PC-3 (cell line): ENCODE measurements around the gene CCNY. TPM values are rescaled to one million over a fixed set of nuclear protein-coding genes. Genes with fewer than 3 reads are reported as not detected.

ENCODE experiments used
- ATAC-seq: fragments of 200-7000 bp; cut with Tn5 transposase; 2 replicates; pipeline ENCODE4 v1.9.1; 2020; ENCODE audit warnings: mild to moderate bottlenecking, moderate library complexity
- BruUV-seq: library from RNA; stranded (reverse); fragments of 400-500 nt; replicated peaks from 2 replicates; lab custom pipeline; 2021; lab: Mats Ljungman, UMichigan
- CTCF ChIA-PET: fragments of 300-600 bp; sonication (Branson Sonifier 250); formaldehyde crosslinking; loops from one replicate; lab custom pipeline; 2022; ENCODE audit warnings: antibody characterized with exemption; lab: Charles Lee
- POLR2A ChIA-PET: fragments of 300-600 bp; sonication (Branson Sonifier 250); formaldehyde crosslinking; loops from one replicate; lab custom pipeline; 2022; ENCODE audit warnings: antibody characterized with exemption; ENCODE audit not compliant: unreplicated experiment; lab: Charles Lee
- DNase-seq: peaks from one replicate; pipeline ENCODE4 v3.0.0-alpha.2; 2015
- H2AFZ ChIP-seq: fragments of 300-600 bp; sonication (generic); 2 replicates; pipeline ENCODE4 v1.6.0; 2016; ENCODE audit warnings: antibody characterized with exemption, low read length
- H3F3A ChIP-seq: fragments of 300-600 bp; sonication (generic); one replicate; pipeline ENCODE4 v1.6.0; 2017; ENCODE audit warnings: antibody characterized with exemption, low read length, control low read depth, mild to moderate bottlenecking; ENCODE audit not compliant: unreplicated experiment
- H3K27ac ChIP-seq: fragments of 300-600 bp; sonication (generic); 2 replicates; pipeline ENCODE4 v1.5.1; 2016; ENCODE audit warnings: mild to moderate bottlenecking, low read length
- H3K27me3 ChIP-seq: fragments of 300-600 bp; sonication (generic); 2 replicates; pipeline ENCODE4 v1.6.1; 2016; ENCODE audit warnings: low read length, mixed read lengths
- H3K36me3 ChIP-seq: fragments of 300-600 bp; sonication (generic); 2 replicates; pipeline ENCODE4 v1.6.1; 2016; ENCODE audit warnings: low read depth, mixed run types, low read length, mixed read lengths
- H3K4me1 ChIP-seq: fragments of 300-600 bp; sonication (generic); 2 replicates; pipeline ENCODE4 v1.5.1; 2016; ENCODE audit warnings: low read length; ENCODE audit not compliant: insufficient read depth
- H3K4me2 ChIP-seq: fragments of 300-600 bp; sonication (generic); 2 replicates; pipeline ENCODE4 v1.6.0; 2016; ENCODE audit warnings: low read length
- H3K4me3 ChIP-seq: fragments of 300-600 bp; sonication (generic); 2 replicates; pipeline ENCODE4 v1.5.1; 2016; ENCODE audit warnings: mild to moderate bottlenecking, low read length, mixed read lengths
- H3K79me2 ChIP-seq: fragments of 300-600 bp; sonication (generic); 2 replicates; pipeline ENCODE4 v1.6.1; 2017; ENCODE audit warnings: low read length, mixed read lengths
- H3K9ac ChIP-seq: fragments of 300-600 bp; sonication (generic); 2 replicates; pipeline ENCODE4 v1.6.0; 2016; ENCODE audit warnings: mild to moderate bottlenecking, low read length
- H3K9me2 ChIP-seq: fragments of 300-600 bp; sonication (generic); replicated peaks from 2 replicates; pipeline ENCODE4 v1.6.1; 2016; ENCODE audit warnings: mixed run types, low read length, mixed read lengths
- H3K9me3 ChIP-seq: fragments of 300-600 bp; sonication (generic); 2 replicates; pipeline ENCODE4 v1.6.1; 2016; ENCODE audit warnings: low read length, mixed read lengths
- H4K20me1 ChIP-seq: fragments of 300-600 bp; sonication (generic); 2 replicates; pipeline ENCODE4 v1.6.1; 2016; ENCODE audit warnings: low read length, mixed read lengths
- EZH2 ChIP-seq: fragments of 300-600 bp; sonication (generic); IDR thresholded peaks from one replicate; pipeline ENCODE4 v1.6.1; 2017; ENCODE audit warnings: antibody characterized with exemption, mild to moderate bottlenecking, low read length; ENCODE audit not compliant: unreplicated experiment
- EZH2phosphoT487 ChIP-seq: fragments of 300-600 bp; sonication (generic); IDR thresholded peaks from 2 replicates; pipeline ENCODE4 v1.6.1; 2018; ENCODE audit warnings: mild to moderate bottlenecking, antibody characterized with exemption, low read length, borderline replicate concordance
- intact Hi-C: fragments of 100-400 bp; cut with micrococcal nuclease; formaldehyde crosslinking; loops from 2 replicates; pipeline ENCODE4 v1.9.0; 2023
- total RNA-seq: library from RNA; depleted of rRNA; stranded (reverse); fragments of >200 nt; gene quantifications from 2 replicates; pipeline ENCODE4 v1.2.3, GENCODE V29; 2014
- TF ChIP-seq, protein P1 (sequence below): fragments of 300-600 bp; sonication (generic); conservative IDR thresholded peaks from 2 replicates; pipeline ENCODE4 v1.5.1; 2017; ENCODE audit warnings: antibody characterized with exemption, low read depth, mild to moderate bottlenecking, low read length

Gene CCNY
- total RNA-seq, 1 experiment from 2014 or later = 146 TPM

DNA sequence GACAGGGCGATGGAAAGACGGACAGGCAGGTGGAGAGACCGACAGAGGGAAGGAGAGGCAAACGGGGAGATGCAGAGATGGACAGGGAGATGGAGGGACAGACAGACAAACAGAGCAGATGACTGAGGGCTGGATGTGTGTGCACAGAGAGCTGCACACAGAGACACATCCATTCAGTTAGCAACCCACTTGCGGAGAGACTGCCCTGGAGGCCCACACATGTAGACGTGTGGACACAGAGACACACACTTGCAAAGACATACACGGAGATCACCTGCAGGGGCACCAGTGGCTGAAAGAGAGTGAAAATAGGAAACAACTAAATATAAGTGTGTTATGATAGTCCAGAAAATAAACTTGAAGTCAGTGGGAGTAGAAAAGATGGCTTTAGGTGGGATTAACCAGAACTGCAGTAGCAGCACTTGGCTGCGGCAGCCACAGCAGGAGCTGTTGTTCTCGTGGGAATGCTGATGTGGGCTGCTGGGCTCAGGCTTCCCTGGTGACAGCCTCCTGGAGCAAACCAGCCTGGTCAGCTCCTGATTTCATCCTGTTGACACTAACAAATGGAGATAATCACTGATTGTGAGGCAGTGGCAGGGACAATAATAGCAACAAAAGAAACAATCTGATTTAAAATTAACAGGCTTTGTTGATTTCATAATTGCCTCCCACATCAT, 134.1 kb downstream of the CCNY start:
- Histone ChIP-seq H3K36me3 (no peaks in the 10 kb centered on the region), H3F3A (no peaks in the 10 kb centered on the region), H2AFZ (no peak overlapping the region), H3K9me2 (no peaks in the 10 kb centered on the region), H3K27me3 (no peaks in the 10 kb centered on the region), H3K27ac (no peak overlapping the region), H3K79me2 (peaks cover 78% of the 10 kb centered on the region), H3K4me3 (no peak overlapping the region), H3K9ac (no peak overlapping the region), H3K4me1 (no peaks in the 10 kb centered on the region), H3K9me3 (no peaks in the 10 kb centered on the region), H3K4me2 (no peak overlapping the region), H4K20me1 (peaks cover 54% of the 10 kb centered on the region)
- CTCF ChIA-PET = interaction anchor here (0.6 to 0.7 kb wide), 2 partner anchors 10 to 228 kb away, joined by 3 to 6 read pairs; no protein-coding TSS in a partner anchor
- ATAC-seq (no peak), DNase-seq (no peak)
- TF ChIP-seq, protein P1, sequence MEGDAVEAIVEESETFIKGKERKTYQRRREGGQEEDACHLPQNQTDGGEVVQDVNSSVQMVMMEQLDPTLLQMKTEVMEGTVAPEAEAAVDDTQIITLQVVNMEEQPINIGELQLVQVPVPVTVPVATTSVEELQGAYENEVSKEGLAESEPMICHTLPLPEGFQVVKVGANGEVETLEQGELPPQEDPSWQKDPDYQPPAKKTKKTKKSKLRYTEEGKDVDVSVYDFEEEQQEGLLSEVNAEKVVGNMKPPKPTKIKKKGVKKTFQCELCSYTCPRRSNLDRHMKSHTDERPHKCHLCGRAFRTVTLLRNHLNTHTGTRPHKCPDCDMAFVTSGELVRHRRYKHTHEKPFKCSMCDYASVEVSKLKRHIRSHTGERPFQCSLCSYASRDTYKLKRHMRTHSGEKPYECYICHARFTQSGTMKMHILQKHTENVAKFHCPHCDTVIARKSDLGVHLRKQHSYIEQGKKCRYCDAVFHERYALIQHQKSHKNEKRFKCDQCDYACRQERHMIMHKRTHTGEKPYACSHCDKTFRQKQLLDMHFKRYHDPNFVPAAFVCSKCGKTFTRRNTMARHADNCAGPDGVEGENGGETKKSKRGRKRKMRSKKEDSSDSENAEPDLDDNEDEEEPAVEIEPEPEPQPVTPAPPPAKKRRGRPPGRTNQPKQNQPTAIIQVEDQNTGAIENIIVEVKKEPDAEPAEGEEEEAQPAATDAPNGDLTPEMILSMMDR = no peak
- TF ChIP-seq EZH2 (no peak), EZH2phosphoT487 (no peak)
- POLR2A ChIA-PET = no interaction called here
- no TSS peak for BruUV-seq
- intact Hi-C loops = no loop called here

DNA sequence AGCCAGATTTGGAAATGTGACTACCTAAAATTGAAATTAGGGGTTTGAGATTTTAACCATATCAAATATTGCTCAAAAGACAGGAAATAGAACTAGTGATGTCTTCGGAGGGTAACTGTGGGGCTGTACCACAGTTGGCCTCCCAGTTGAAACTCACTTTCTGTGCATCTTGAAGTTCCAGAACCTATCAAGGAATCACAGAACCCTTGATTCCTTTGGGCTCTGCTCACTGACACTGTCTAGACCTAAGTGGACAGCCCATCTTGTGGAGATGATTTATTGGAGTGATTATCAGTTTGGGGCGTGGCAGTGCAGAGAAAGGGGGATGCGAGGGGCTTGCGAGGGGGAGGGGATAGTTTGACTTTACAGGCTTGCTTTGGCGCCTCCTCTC, 134.6 kb downstream of the CCNY start:
- no peaks in the 10 kb centered on the region for H3K27me3 ChIP-seq
- H3K4me2 ChIP-seq = no peak overlapping the region
- peaks cover 73% of the 10 kb centered on the region for H3K79me2 ChIP-seq
- no peaks in the 10 kb centered on the region for H3K9me2 ChIP-seq
- ChIA-PET CTCF (interaction anchor here (0.5 to 0.7 kb wide), 3 partner anchors 10 to 231 kb away, joined by 3 to 6 read pairs (median 3); no protein-coding TSS in a partner anchor), POLR2A (no interaction called here)
- H4K20me1 ChIP-seq = peaks cover 51% of the 10 kb centered on the region
- ATAC-seq (no peak), DNase-seq (no peak)
- no peak overlapping the region for H2AFZ ChIP-seq
- no peaks in the 10 kb centered on the region for H3K36me3 ChIP-seq
- no peak overlapping the region for H3K4me3 ChIP-seq
- H3K9ac ChIP-seq = no peak overlapping the region
- intact Hi-C loops = no loop called here
- BruUV-seq = no TSS peak
- no peak overlapping the region for H3K27ac ChIP-seq
- H3K4me1 ChIP-seq = no peaks in the 10 kb centered on the region
- no peaks in the 10 kb centered on the region for H3K9me3 ChIP-seq
- no peaks in the 10 kb centered on the region for H3F3A ChIP-seq
- TF ChIP-seq EZH2phosphoT487 (no peak), EZH2 (no peak)
- TF ChIP-seq, protein P1 = no peak

DNA sequence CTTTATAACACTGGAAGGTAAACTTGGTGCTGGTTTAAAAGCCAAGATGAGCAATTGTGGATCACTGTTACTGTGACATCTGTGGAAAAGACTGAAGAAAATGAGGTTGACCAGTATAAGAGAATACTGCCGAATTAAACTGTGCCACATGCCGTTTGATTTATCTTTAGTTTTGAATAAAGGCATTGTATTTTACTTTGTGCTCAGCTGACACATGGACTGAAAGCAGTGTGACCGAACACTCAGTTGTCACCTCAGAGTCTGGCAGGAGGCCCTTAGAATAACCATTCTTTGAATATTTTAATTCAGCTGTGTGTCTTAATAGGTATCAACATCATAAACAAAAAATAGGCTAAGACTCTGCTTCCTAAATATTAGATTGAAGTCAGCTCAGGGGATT, 135.1 kb downstream of the CCNY start:
- no peaks in the 10 kb centered on the region for H3F3A ChIP-seq
- H3K36me3 ChIP-seq = no peaks in the 10 kb centered on the region
- no peaks in the 10 kb centered on the region for H3K9me2 ChIP-seq
- H3K4me1 ChIP-seq = no peaks in the 10 kb centered on the region
- POLR2A ChIA-PET = no interaction called here
- CTCF ChIA-PET = interaction anchor here (0.5 to 0.7 kb wide), 3 partner anchors 9 to 232 kb away, joined by 3 to 6 read pairs (median 3); no protein-coding TSS in a partner anchor
- H3K27me3 ChIP-seq = no peaks in the 10 kb centered on the region
- no peak overlapping the region for H2AFZ ChIP-seq
- no peak overlapping the region for H3K27ac ChIP-seq
- BruUV-seq = no TSS peak
- no peak for DNase-seq
- peaks cover 68% of the 10 kb centered on the region for H3K79me2 ChIP-seq
- TF ChIP-seq EZH2 = no peak
- TF ChIP-seq EZH2phosphoT487 = no peak
- TF ChIP-seq, protein P1 = no peak
- ATAC-seq = no peak
- H3K4me2 ChIP-seq = no peak overlapping the region
- H3K9me3 ChIP-seq = no peaks in the 10 kb centered on the region
- no peak overlapping the region for H3K9ac ChIP-seq
- intact Hi-C loops = no loop called here
- H3K4me3 ChIP-seq = no peak overlapping the region
- H4K20me1 ChIP-seq = peaks cover 51% of the 10 kb centered on the region
